ENCODE results near the gene CRHBP. TPM values are rescaled to one million over a fixed set of nuclear protein-coding genes. Genes with fewer than 3 reads are reported as not detected.

CRHBP gene
- total and polyA plus RNA-seq, 2 donors (not counting 1 experiment from before 2014, with no cell fraction given) = 0.17 TPM

DNA sequence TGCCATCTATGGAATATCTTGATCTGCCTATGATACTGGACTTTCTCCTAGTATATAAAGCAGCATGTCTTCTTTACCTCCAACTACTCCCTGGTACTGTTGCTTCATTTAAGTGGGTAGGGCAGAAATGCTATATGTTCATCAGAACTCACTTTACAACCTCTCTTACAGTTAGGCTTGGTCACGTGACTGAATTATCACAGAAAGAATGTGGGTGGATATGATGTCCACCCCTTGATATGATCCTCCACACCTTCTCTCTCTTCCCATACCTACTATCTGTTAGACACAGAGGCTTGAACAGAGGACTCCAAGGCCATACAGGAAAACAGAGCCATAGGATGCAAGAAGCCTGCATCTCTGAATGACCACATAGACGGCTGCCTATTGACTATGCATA lies 19.8 kb downstream of the CRHBP start:
- no peak overlapping the region for H3K4me3 ChIP-seq (replicated peaks in 1 of 4; ENCODE audit: control extremely low read depth in 1 of 4, insufficient read depth in 1 of 4, low read depth in 3 of 4, low read length in 4 of 4)
- no peaks in the 10 kb centered on the region for H4K20me1 ChIP-seq (ENCODE audit: control insufficient read depth, extremely low read depth, insufficient read depth, low read length)
- no peak overlapping the region for H2AFZ ChIP-seq (ENCODE audit: low read length)
- no peak overlapping the region for H3K9ac ChIP-seq (ENCODE audit: insufficient read depth, low read length)
- H3K27me3 ChIP-seq (ENCODE audit: control insufficient read depth, insufficient read depth, low read length) = peaks cover 3% of the 10 kb centered on the region
- no peaks in the 10 kb centered on the region for H3K9me3 ChIP-seq (ENCODE audit: control insufficient read depth, insufficient read depth, low read depth, low read length)
- no peak overlapping the region for H3K27ac ChIP-seq (ENCODE audit: insufficient read depth, low read length)
- H3K79me2 ChIP-seq (ENCODE audit: control insufficient read depth, insufficient read depth, low read length) = no peaks in the 10 kb centered on the region
- no peak for TF ChIP-seq EZH2 (IDR thresholded peaks at IDR 0.05; ENCODE audit: low read length, missing control alignments)
- TF ChIP-seq, protein P1, sequence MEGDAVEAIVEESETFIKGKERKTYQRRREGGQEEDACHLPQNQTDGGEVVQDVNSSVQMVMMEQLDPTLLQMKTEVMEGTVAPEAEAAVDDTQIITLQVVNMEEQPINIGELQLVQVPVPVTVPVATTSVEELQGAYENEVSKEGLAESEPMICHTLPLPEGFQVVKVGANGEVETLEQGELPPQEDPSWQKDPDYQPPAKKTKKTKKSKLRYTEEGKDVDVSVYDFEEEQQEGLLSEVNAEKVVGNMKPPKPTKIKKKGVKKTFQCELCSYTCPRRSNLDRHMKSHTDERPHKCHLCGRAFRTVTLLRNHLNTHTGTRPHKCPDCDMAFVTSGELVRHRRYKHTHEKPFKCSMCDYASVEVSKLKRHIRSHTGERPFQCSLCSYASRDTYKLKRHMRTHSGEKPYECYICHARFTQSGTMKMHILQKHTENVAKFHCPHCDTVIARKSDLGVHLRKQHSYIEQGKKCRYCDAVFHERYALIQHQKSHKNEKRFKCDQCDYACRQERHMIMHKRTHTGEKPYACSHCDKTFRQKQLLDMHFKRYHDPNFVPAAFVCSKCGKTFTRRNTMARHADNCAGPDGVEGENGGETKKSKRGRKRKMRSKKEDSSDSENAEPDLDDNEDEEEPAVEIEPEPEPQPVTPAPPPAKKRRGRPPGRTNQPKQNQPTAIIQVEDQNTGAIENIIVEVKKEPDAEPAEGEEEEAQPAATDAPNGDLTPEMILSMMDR (conservative IDR thresholded peaks at IDR 0.05 in 1 of 2, IDR thresholded peaks at IDR 0.05 in 1 of 2; ENCODE audit: low read depth in 1 of 2, low read length in 2 of 2) = no peak
- no peak for DNase-seq (ENCODE audit: low read depth in 2 of 2)
- no peaks in the 10 kb centered on the region for H3K36me3 ChIP-seq (ENCODE audit: control insufficient read depth, insufficient read depth, low read length)
- no peaks in the 10 kb centered on the region for H3K4me1 ChIP-seq (ENCODE audit: control insufficient read depth, extremely low read depth, insufficient read depth, low read length)
- H3K4me2 ChIP-seq (ENCODE audit: extremely low read depth, insufficient read depth, low read length) = no peak overlapping the region

- H2AFZ ChIP-seq (ENCODE audit: low read length) = no peak overlapping the region
- H4K20me1 ChIP-seq (ENCODE audit: control insufficient read depth, extremely low read depth, insufficient read depth, low read length) = no peaks in the 10 kb centered on the region
- H3K36me3 ChIP-seq (ENCODE audit: control insufficient read depth, insufficient read depth, low read length) = no peaks in the 10 kb centered on the region
- no peak overlapping the region for H3K4me2 ChIP-seq (ENCODE audit: extremely low read depth, insufficient read depth, low read length)
- DNase-seq (ENCODE audit: low read depth in 2 of 2) = no peak
- TF ChIP-seq EZH2 (IDR thresholded peaks at IDR 0.05; ENCODE audit: low read length, missing control alignments) = no peak
- no peak overlapping the region for H3K4me3 ChIP-seq (replicated peaks in 1 of 4; ENCODE audit: control extremely low read depth in 1 of 4, insufficient read depth in 1 of 4, low read depth in 3 of 4, low read length in 4 of 4)
- H3K9me3 ChIP-seq (ENCODE audit: control insufficient read depth, insufficient read depth, low read depth, low read length) = no peaks in the 10 kb centered on the region
- no peaks in the 10 kb centered on the region for H3K4me1 ChIP-seq (ENCODE audit: control insufficient read depth, extremely low read depth, insufficient read depth, low read length)
- no peak overlapping the region for H3K9ac ChIP-seq (ENCODE audit: insufficient read depth, low read length)
- no peak overlapping the region for H3K27ac ChIP-seq (ENCODE audit: insufficient read depth, low read length)
- H3K79me2 ChIP-seq (ENCODE audit: control insufficient read depth, insufficient read depth, low read length) = no peaks in the 10 kb centered on the region
- H3K27me3 ChIP-seq (ENCODE audit: control insufficient read depth, insufficient read depth, low read length) = no peaks in the 10 kb centered on the region
Measured at GRCh38 chr5:76974785-76975184, 21.9 kb downstream of the CRHBP start.

- no peak for TF ChIP-seq EZH2 (IDR thresholded peaks at IDR 0.05; ENCODE audit: low read length, missing control alignments)
- TF ChIP-seq, protein P1 (conservative IDR thresholded peaks at IDR 0.05 in 1 of 2, IDR thresholded peaks at IDR 0.05 in 1 of 2; ENCODE audit: low read depth in 1 of 2, low read length in 2 of 2) = no peak
- Histone ChIP-seq H3K79me2 (ENCODE audit: control insufficient read depth, insufficient read depth, low read length) (no peaks in the 10 kb centered on the region), H3K4me1 (ENCODE audit: control insufficient read depth, extremely low read depth, insufficient read depth, low read length) (no peaks in the 10 kb centered on the region), H3K27me3 (ENCODE audit: control insufficient read depth, insufficient read depth, low read length) (no peaks in the 10 kb centered on the region), H3K9me3 (ENCODE audit: control insufficient read depth, insufficient read depth, low read depth, low read length) (no peaks in the 10 kb centered on the region), H4K20me1 (ENCODE audit: control insufficient read depth, extremely low read depth, insufficient read depth, low read length) (no peaks in the 10 kb centered on the region), H3K27ac (ENCODE audit: insufficient read depth, low read length) (no peak overlapping the region), H3K4me3 (replicated peaks in 1 of 4; ENCODE audit: control extremely low read depth in 1 of 4, insufficient read depth in 1 of 4, low read depth in 3 of 4, low read length in 4 of 4) (no peak overlapping the region), H3K4me2 (ENCODE audit: extremely low read depth, insufficient read depth, low read length) (no peak overlapping the region), H3K9ac (ENCODE audit: insufficient read depth, low read length) (no peak overlapping the region), H2AFZ (ENCODE audit: low read length) (no peak overlapping the region), H3K36me3 (ENCODE audit: control insufficient read depth, insufficient read depth, low read length) (no peaks in the 10 kb centered on the region)
- no peak for DNase-seq (ENCODE audit: low read depth in 2 of 2)
Measured at GRCh38 chr5:76978869-76979268, 26.0 kb downstream of the CRHBP start.
